ENCODE results near the gene TAS2R3.

Gene TAS2R3

GRCh38 chr7:141737836-141738591, 25.9 kb upstream of the TAS2R3 start, which contains the start of gene SSBP1:
Gene SSBP1 (plus strand): TSS chr7:141738358. CDS start chr7:141739167, 809 bp downstream.
- no peak for TF ChIP-seq EZH2phosphoT487 (IDR thresholded peaks at IDR 0.05; ENCODE audit: low read length)
- TF ChIP-seq CTCF (IDR thresholded peaks at IDR 0.05; ENCODE audit: low read length): peak; percentile 94
- H3K79me2 ChIP-seq (ENCODE audit: low read length): peaks cover 46% of the 10 kb centered on the region

GRCh38 chr7:141738592-141739013, 25.3 kb upstream of the TAS2R3 start:
- Histone ChIP-seq H3K27ac (ENCODE audit: low read length) (peak overlapping the region; percentile 74), H3K4me3 (ENCODE audit: low read length) (peak overlapping the region; percentile 89), H3K9ac (ENCODE audit: low read length) (peak overlapping the region; percentile 83), H3K4me1 (ENCODE audit: low read length) (peaks cover 14% of the 10 kb centered on the region), H3K36me3 (replicated peaks; ENCODE audit: insufficient read depth, low read length) (peaks cover 6% of the 10 kb centered on the region; the same call in 1 of the 2 replicates), H3K27me3 (replicated peaks; ENCODE audit: insufficient read depth, low read length) (no peaks in the 10 kb centered on the region), H3K9me2 (replicated peaks; ENCODE audit: insufficient read depth, low read length) (no peaks in the 10 kb centered on the region), H3K4me2 (ENCODE audit: low read depth, low read length) (peak overlapping the region; percentile 82), H2AFZ (ENCODE audit: low read length) (peak overlapping the region; percentile 24), H3F3A (ENCODE audit: insufficient read depth, low read length) (peaks cover 11% of the 10 kb centered on the region), H4K20me1 (ENCODE audit: insufficient read depth, low read length) (no peaks in the 10 kb centered on the region), H3K9me3 (replicated peaks; ENCODE audit: insufficient read depth, low read length) (no peaks in the 10 kb centered on the region), H3K79me2 (ENCODE audit: low read length) (peaks cover 46% of the 10 kb centered on the region)
- no peak for DNase-seq
- TF ChIP-seq EZH2phosphoT487 (IDR thresholded peaks at IDR 0.05; ENCODE audit: low read length): no peak
- TF ChIP-seq CTCF (IDR thresholded peaks at IDR 0.05; ENCODE audit: low read length): no peak
- no peak for TF ChIP-seq EZH2 (optimal IDR thresholded peaks at IDR 0.05; ENCODE audit: low read depth, low read length)

More at GRCh38 chr7:141737836-141738591, 25.9 kb upstream of the TAS2R3 start, which contains the start of gene SSBP1:
- no peaks in the 10 kb centered on the region for H3K9me2 ChIP-seq (replicated peaks; ENCODE audit: insufficient read depth, low read length)
- peaks cover 14% of the 10 kb centered on the region for H3K4me1 ChIP-seq (ENCODE audit: low read length)
- no peaks in the 10 kb centered on the region for H3K27me3 ChIP-seq (replicated peaks; ENCODE audit: insufficient read depth, low read length)
- no peaks in the 10 kb centered on the region; the same call in 1 of the 2 replicates for H3K36me3 ChIP-seq (replicated peaks; ENCODE audit: insufficient read depth, low read length)
- H3K27ac ChIP-seq (ENCODE audit: low read length): peak within 1 kb of the TSS; percentile 74
- no peaks in the 10 kb centered on the region for H3K9me3 ChIP-seq (replicated peaks; ENCODE audit: insufficient read depth, low read length)
- H3K9ac ChIP-seq (ENCODE audit: low read length): peak within 1 kb of the TSS; percentile 83
- no peaks in the 10 kb centered on the region for H4K20me1 ChIP-seq (ENCODE audit: insufficient read depth, low read length)
- peak within 1 kb of the TSS; percentile 93 for H2AFZ ChIP-seq (ENCODE audit: low read length)
- peak within 1 kb of the TSS; percentile 89 for H3K4me3 ChIP-seq (ENCODE audit: low read length)
- H3F3A ChIP-seq (ENCODE audit: insufficient read depth, low read length): peaks cover 11% of the 10 kb centered on the region
- peak; percentile 99 for DNase-seq
- peak within 1 kb of the TSS; percentile 82 for H3K4me2 ChIP-seq (ENCODE audit: low read depth, low read length)

DNA sequence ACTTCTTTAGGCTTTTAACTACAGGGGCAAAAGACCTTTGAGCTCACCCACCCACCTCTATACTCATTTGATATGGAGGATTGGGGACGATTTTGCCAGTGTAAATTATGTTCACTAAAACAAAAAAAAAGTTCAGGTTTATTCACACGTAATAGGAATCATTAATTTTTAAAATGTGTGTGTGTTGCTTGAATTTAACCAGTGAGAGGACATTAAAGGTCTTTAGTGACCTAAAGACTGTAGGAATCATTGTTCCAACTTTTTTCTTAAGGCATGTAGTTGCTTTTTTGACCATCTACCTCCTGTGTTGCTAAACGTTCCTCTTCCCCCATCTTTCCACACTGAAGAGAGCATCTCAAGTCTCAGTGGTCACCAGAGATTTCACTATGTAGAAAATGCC, 24.6 kb upstream of the TAS2R3 start:
- H3K36me3 ChIP-seq (replicated peaks; ENCODE audit: insufficient read depth, low read length): peaks cover 12% of the 10 kb centered on the region; the same call in 1 of the 2 replicates
- peaks cover 11% of the 10 kb centered on the region for H3F3A ChIP-seq (ENCODE audit: insufficient read depth, low read length)
- peaks cover 50% of the 10 kb centered on the region for H3K79me2 ChIP-seq (ENCODE audit: low read length)
- no peak overlapping the region for H2AFZ ChIP-seq (ENCODE audit: low read length)
- H3K27me3 ChIP-seq (replicated peaks; ENCODE audit: insufficient read depth, low read length): no peaks in the 10 kb centered on the region
- H4K20me1 ChIP-seq (ENCODE audit: insufficient read depth, low read length): no peaks in the 10 kb centered on the region
- H3K27ac ChIP-seq (ENCODE audit: low read length): no peak overlapping the region
- no peaks in the 10 kb centered on the region for H3K9me2 ChIP-seq (replicated peaks; ENCODE audit: insufficient read depth, low read length)
- TF ChIP-seq EZH2 (optimal IDR thresholded peaks at IDR 0.05; ENCODE audit: low read depth, low read length): no peak
- TF ChIP-seq EZH2phosphoT487 (IDR thresholded peaks at IDR 0.05; ENCODE audit: low read length): no peak
- no peak for TF ChIP-seq CTCF (IDR thresholded peaks at IDR 0.05; ENCODE audit: low read length)
- peaks cover 14% of the 10 kb centered on the region for H3K4me1 ChIP-seq (ENCODE audit: low read length)
- peak overlapping the region; percentile 83; the same call in 1 of the 2 replicates for H3K9ac ChIP-seq (ENCODE audit: low read length)
- H3K4me2 ChIP-seq (ENCODE audit: low read depth, low read length): peak overlapping the region; percentile 82
- no peak for DNase-seq
- H3K9me3 ChIP-seq (replicated peaks; ENCODE audit: insufficient read depth, low read length): no peaks in the 10 kb centered on the region
- H3K4me3 ChIP-seq (ENCODE audit: low read length): peak overlapping the region; percentile 89

Data from MM.1S (cell line).